Brain microvascular endothelial cell (primary cell): Measurements from ENCODE around the gene GET3.

Source experiments
- DNase-seq: peaks from one replicate; pipeline ENCODE4 v3.0.0-alpha.2; 2020
- H3K27ac ChIP-seq: fragments of 250-450 bp; sonication (Bioruptor Pico); 2 replicates; pipeline ENCODE4 v1.5.1; 2020; ENCODE audit warnings: mild to moderate bottlenecking, moderate library complexity
- H3K27me3 ChIP-seq: fragments of 250-450 bp; sonication (Bioruptor Pico); replicated peaks from 2 replicates; pipeline ENCODE4 v1.5.1; 2020; ENCODE audit warnings: mild to moderate bottlenecking
- H3K36me3 ChIP-seq: fragments of 250-450 bp; sonication (Bioruptor Pico); replicated peaks from 2 replicates; pipeline ENCODE4 v1.5.1; 2020; ENCODE audit warnings: mild to moderate bottlenecking
- H3K4me3 ChIP-seq: 2 replicates; pipeline ENCODE4 v1.5.1; 2011; ENCODE audit warnings: low read depth, mild to moderate bottlenecking, control low read depth, low read length, moderate library complexity
- in situ Hi-C: cut with HindIII; loops from 2 replicates; pipeline ENCODE4 v1.10.0; 2017; ENCODE audit warnings: low sequenced_read_pairs, low pct_ligation_motif_present
- TF ChIP-seq, protein P1 (sequence below): IDR thresholded peaks from 2 replicates; pipeline ENCODE4 v1.5.1; 2011; ENCODE audit warnings: low read depth, mild to moderate bottlenecking, moderate library complexity, low read length, control low read depth, inconsistent platforms; ENCODE audit errors: missing control alignments

The GET3 gene

GRCh38 chr19:12789904-12790619 is 52.8 kb downstream of the GET3 start:
- peak; percentile 93 for DNase-seq
- peak overlapping the region; percentile 89 for H3K27ac ChIP-seq
- TF ChIP-seq, protein P1, sequence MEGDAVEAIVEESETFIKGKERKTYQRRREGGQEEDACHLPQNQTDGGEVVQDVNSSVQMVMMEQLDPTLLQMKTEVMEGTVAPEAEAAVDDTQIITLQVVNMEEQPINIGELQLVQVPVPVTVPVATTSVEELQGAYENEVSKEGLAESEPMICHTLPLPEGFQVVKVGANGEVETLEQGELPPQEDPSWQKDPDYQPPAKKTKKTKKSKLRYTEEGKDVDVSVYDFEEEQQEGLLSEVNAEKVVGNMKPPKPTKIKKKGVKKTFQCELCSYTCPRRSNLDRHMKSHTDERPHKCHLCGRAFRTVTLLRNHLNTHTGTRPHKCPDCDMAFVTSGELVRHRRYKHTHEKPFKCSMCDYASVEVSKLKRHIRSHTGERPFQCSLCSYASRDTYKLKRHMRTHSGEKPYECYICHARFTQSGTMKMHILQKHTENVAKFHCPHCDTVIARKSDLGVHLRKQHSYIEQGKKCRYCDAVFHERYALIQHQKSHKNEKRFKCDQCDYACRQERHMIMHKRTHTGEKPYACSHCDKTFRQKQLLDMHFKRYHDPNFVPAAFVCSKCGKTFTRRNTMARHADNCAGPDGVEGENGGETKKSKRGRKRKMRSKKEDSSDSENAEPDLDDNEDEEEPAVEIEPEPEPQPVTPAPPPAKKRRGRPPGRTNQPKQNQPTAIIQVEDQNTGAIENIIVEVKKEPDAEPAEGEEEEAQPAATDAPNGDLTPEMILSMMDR = no peak
- H3K27me3 ChIP-seq = no peaks in the 10 kb centered on the region
- in situ Hi-C loops = no loop called here
- peaks cover 2% of the 10 kb centered on the region for H3K36me3 ChIP-seq
- peak overlapping the region; percentile 98 for H3K4me3 ChIP-seq

DNA sequence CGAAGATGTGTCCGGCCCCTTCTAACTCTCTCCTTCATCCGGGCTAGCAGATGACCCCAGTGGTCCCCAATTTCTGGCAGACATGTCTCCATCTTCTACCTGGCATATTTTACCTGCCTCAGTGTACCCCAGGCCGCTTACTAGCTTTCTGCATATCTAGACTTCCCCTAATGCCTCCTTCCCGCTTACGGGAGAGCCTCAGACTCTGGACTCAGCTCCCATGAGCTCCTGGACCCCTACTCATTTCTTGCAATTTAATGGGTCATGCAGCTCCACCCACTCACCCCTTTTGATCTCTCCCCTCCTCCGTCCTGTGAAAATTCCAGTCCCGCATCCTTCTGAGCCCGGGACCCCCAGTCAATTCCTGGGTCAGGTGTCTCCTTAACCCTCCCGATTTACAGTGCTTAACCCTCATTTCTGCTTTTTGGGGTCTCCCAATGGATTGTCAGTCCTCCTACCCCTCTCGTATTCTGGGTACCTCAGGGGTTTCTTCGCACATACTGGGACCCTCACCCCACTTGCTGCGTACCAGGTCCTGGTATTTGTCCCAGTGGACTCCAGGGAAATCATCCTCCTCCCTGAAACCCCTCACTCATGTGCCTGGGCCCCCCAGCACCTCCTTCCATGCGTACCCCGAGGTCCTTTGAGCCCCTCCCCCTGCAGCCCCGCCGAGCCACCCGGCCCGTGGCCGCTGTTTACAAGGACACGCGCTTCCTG is 53.5 kb downstream of the GET3 start:
- DNase-seq = no peak

GRCh38 chr19:12791345-12792050 is 54.2 kb downstream of the GET3 start, which contains the start of gene JUNB:
JUNB (plus strand) TSS chr19:12791486; CDS start chr19:12791772, 286 bp downstream.
- TF ChIP-seq, protein P1 = peak; percentile 16
- no peaks in the 10 kb centered on the region for H3K27me3 ChIP-seq
- peak within 1 kb of the TSS; percentile 98 for H3K4me3 ChIP-seq
- DNase-seq = peak; percentile 94
- peak within 1 kb of the TSS; percentile 89 for H3K27ac ChIP-seq
- in situ Hi-C loops = no loop called here
- H3K36me3 ChIP-seq = peaks cover 2% of the 10 kb centered on the region

More for the DNA sequence above, 53.5 kb downstream of the GET3 start:
- in situ Hi-C loops = no loop called here
- H3K27ac ChIP-seq = peak overlapping the region; percentile 89
- peaks cover 2% of the 10 kb centered on the region for H3K36me3 ChIP-seq
- TF ChIP-seq, protein P1 = no peak
- peak overlapping the region; percentile 98 for H3K4me3 ChIP-seq
- no peaks in the 10 kb centered on the region for H3K27me3 ChIP-seq

DNA sequence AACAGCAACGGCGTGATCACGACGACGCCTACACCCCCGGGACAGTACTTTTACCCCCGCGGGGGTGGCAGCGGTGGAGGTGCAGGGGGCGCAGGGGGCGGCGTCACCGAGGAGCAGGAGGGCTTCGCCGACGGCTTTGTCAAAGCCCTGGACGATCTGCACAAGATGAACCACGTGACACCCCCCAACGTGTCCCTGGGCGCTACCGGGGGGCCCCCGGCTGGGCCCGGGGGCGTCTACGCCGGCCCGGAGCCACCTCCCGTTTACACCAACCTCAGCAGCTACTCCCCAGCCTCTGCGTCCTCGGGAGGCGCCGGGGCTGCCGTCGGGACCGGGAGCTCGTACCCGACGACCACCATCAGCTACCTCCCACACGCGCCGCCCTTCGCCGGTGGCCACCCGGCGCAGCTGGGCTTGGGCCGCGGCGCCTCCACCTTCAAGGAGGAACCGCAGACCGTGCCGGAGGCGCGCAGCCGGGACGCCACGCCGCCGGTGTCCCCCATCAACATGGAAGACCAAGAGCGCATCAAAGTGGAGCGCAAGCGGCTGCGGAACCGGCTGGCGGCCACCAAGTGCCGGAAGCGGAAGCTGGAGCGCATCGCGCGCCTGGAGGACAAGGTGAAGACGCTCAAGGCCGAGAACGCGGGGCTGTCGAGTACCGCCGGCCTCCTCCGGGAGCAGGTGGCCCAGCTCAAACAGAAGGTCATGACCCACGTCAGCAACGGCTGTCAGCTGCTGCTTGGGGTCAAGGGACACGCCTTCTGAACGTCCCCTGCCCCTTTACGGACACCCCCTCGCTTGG is 55.0 kb downstream of the GET3 start:
- in situ Hi-C loops = no loop called here
- no peaks in the 10 kb centered on the region for H3K27me3 ChIP-seq
- TF ChIP-seq, protein P1 = no peak

GRCh38 chr19:12792853-12793289 is 55.6 kb downstream of the GET3 start:
- Histone ChIP-seq H3K27ac (peak overlapping the region; percentile 89), H3K27me3 (no peaks in the 10 kb centered on the region), H3K36me3 (peaks cover 2% of the 10 kb centered on the region), H3K4me3 (peak overlapping the region; percentile 98)
- DNase-seq = no peak
- in situ Hi-C loops = no loop called here
- TF ChIP-seq, protein P1 = no peak

More for the DNA sequence above, 55.0 kb downstream of the GET3 start:
- peak overlapping the region; percentile 89 for H3K27ac ChIP-seq
- no peak for DNase-seq
- H3K4me3 ChIP-seq = peak overlapping the region; percentile 98
- H3K36me3 ChIP-seq = peaks cover 2% of the 10 kb centered on the region
